Thyroid gland (tissue), 4 donors: ENCODE measurements around the gene SRPK1.

Experiments
- POLR2A ChIP-seq, 2 donors: fragments of 450-650 bp; IDR thresholded peaks; one replicate each; pipeline ENCODE4 v1.6.1; 2017; ENCODE audit warnings: antibody characterized with exemption in 2 of 2, mild to moderate bottlenecking in 2 of 2, moderate library complexity in 1 of 2
- TF ChIP-seq, protein P1 (sequence below), 6 experiments: fragments of 200-600 bp in 3 of 6; fragments of 450-650 bp in 3 of 6; sonication (generic) in 3 of 6; IDR thresholded peaks; one replicate each; pipeline ENCODE4 v1.5.1; 2016 to 2019; ENCODE audit warnings: antibody characterized with exemption in 6 of 6, mild to moderate bottlenecking in 2 of 6, inconsistent platforms in 1 of 6, moderate library complexity in 1 of 6

DNA sequence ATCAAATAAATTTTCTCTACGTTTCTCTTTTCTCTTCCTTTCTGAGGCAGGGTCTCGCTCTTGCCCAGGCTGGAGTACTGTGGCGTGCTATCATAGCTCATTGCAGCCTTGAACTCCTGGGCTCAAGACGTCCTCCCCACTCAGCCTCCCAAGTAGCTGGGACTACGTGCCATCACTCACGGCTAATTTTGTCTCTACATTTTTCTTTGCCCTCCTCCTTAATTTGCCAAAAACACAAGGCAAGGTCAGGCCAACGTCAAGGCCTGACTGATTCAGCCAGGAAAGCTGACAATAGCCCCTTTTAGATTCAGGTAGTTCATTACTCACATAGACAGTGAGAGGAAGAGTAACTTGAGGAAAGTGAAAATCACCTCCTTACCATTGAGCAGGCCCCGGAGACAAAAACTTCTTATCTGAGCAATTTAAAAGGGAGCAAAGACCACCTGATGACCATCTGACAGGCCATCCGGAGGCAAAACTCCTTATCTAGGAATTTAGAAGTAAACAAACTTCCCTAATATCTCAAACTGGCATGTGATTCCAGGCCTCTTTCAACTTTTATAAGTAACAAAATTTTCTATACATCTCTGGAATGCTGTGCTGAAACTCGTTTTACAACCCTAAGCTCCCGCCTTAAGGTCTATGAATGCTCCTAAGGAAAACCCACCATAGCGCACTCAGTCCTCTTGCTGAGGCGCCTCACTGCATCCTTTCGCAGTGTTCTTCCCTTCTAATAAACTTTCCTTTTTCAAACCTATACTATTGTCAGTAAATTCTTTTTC is 42.1 kb upstream of the SRPK1 start:
- TF ChIP-seq POLR2A (IDR thresholded peaks at IDR 0.05), result no peak
- TF ChIP-seq, protein P1, sequence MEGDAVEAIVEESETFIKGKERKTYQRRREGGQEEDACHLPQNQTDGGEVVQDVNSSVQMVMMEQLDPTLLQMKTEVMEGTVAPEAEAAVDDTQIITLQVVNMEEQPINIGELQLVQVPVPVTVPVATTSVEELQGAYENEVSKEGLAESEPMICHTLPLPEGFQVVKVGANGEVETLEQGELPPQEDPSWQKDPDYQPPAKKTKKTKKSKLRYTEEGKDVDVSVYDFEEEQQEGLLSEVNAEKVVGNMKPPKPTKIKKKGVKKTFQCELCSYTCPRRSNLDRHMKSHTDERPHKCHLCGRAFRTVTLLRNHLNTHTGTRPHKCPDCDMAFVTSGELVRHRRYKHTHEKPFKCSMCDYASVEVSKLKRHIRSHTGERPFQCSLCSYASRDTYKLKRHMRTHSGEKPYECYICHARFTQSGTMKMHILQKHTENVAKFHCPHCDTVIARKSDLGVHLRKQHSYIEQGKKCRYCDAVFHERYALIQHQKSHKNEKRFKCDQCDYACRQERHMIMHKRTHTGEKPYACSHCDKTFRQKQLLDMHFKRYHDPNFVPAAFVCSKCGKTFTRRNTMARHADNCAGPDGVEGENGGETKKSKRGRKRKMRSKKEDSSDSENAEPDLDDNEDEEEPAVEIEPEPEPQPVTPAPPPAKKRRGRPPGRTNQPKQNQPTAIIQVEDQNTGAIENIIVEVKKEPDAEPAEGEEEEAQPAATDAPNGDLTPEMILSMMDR (IDR thresholded peaks at IDR 0.05), result no peak
